Measurements from ENCODE around the gene HSPG2. TPM values are rescaled to one million over a fixed set of nuclear protein-coding genes. Genes with fewer than 3 reads are reported as not detected.

Gene HSPG2
- total and polyA plus RNA-seq, 11 donors = 164 to 608 (median 304) TPM

GRCh38 chr1:21916447-21917238, 20.5 kb downstream of the HSPG2 start:
- intact Hi-C loops (cut with DNase I) = no loop called here
- Histone ChIP-seq H3K4me1 (peaks cover 23 to 100% (median 97%) of the 10 kb centered on the region in 12 donors), H3K9me3 (no peaks in the 10 kb centered on the region), H3K36me3 (peaks cover 0 to 45% (median 4%) of the 10 kb centered on the region in 9 donors), H3K4me3 (no peak overlapping the region), H3K27ac (peak overlapping the region in 11 of 12 donors; percentile 36 to 98 (median 88)), H3K27me3 (no peaks in the 10 kb centered on the region)
- 61 to 75% (median 68%) methylated on average over 20 of the region's 20 CpGs for WGBS, 4 donors
- DNase-seq = peak in 2 of 5 donors; percentile 20 to 23
- TF ChIP-seq CTCF (IDR thresholded peaks at IDR 0.05) (no peak), POLR2A (IDR thresholded peaks at IDR 0.05) (peak in 1 of 2 donors; percentile 11)
- ATAC-seq = no peak

GRCh38 chr1:21914880-21915640, 22.1 kb downstream of the HSPG2 start:
- H3K27me3 ChIP-seq = no peaks in the 10 kb centered on the region
- peak overlapping the region in 1 of 12 donors; percentile 4 for H3K4me3 ChIP-seq
- intact Hi-C loops (cut with DNase I) = no loop called here
- peak overlapping the region; percentile 80 to 98 (median 89) for H3K27ac ChIP-seq
- H3K4me1 ChIP-seq = peaks cover 31 to 100% (median 98%) of the 10 kb centered on the region in 12 donors
- TF ChIP-seq POLR2A (IDR thresholded peaks at IDR 0.05) = no peak
- no peak for TF ChIP-seq CTCF (IDR thresholded peaks at IDR 0.05)
- peak; percentile 33 to 59 (median 56) for ATAC-seq
- peak in 4 of 5 donors; percentile 51 to 85 (median 82) for DNase-seq
- peaks cover 0 to 44% (median 4%) of the 10 kb centered on the region in 9 donors for H3K36me3 ChIP-seq
- H3K9me3 ChIP-seq = no peaks in the 10 kb centered on the region
- 25 to 41% (median 29%) methylated on average over 17 to 21 of the region's 21 CpGs for WGBS, 4 donors

GRCh38 chr1:21914450-21914849, 22.7 kb downstream of the HSPG2 start:
- intact Hi-C loops (cut with DNase I) = no loop called here
- peaks cover 31 to 100% (median 97%) of the 10 kb centered on the region in 12 donors for H3K4me1 ChIP-seq

More at GRCh38 chr1:21914450-21914849, 22.7 kb downstream of the HSPG2 start:
- H3K27me3 ChIP-seq = no peaks in the 10 kb centered on the region
- 34 to 59% (median 50%) methylated on average over 5 of the region's 5 CpGs for WGBS, 4 donors
- TF ChIP-seq CTCF (IDR thresholded peaks at IDR 0.05) = no peak
- no peak for TF ChIP-seq POLR2A (IDR thresholded peaks at IDR 0.05)
- peak overlapping the region; percentile 80 to 98 (median 89) for H3K27ac ChIP-seq
- DNase-seq (peak in 1 of 5 donors; percentile 7), ATAC-seq (no peak)
- peaks cover 0 to 41% (median 4%) of the 10 kb centered on the region in 9 donors for H3K36me3 ChIP-seq
- no peak overlapping the region for H3K4me3 ChIP-seq
- no peaks in the 10 kb centered on the region for H3K9me3 ChIP-seq
